Stimulated activated CD4-positive, alpha-beta T cell treated with anti-CD3 and anti-CD28 coated beads, Interleukin-12 subunit alpha, Interleukin-12 subunit beta, amount 100 ng/mL, for 24 hours (primary cell): ENCODE data around the gene PRLH.
A peak's percentile ranks its signal among the peaks of the same experiment; 100 is the strongest.
"Not testable (repeated sequence)": the region's sequence is repeated elsewhere in the genome, so short reads cannot be mapped to it uniquely, and the experiment has no call there.

Experiments
- DNase-seq, 2 experiments: peaks; one replicate each; pipeline ENCODE4 v3.0.0-alpha.2; 2020; ENCODE audit warnings: low read depth in 2 of 2

PRLH gene

GRCh38 chr2:237600205-237600846, 34.0 kb downstream of the PRLH start:
- no peak for DNase-seq

- no peak for DNase-seq
Observed at GRCh38 chr2:237601453-237602116, 35.2 kb downstream of the PRLH start.

- no peak for DNase-seq
Observed at GRCh38 chr2:237602409-237602808, 36.0 kb downstream of the PRLH start.

GRCh38 chr2:237603049-237603717, 36.8 kb downstream of the PRLH start:
- DNase-seq = no peak

- peak in 1 of 2 experiments; percentile 17 for DNase-seq
Observed at GRCh38 chr2:237603718-237604362, 37.5 kb downstream of the PRLH start.

- DNase-seq = no peak
Observed at GRCh38 chr2:237604391-237604790, 38.0 kb downstream of the PRLH start.

GRCh38 chr2:237604960-237605359, 38.6 kb downstream of the PRLH start:
- DNase-seq = no peak

GRCh38 chr2:237606522-237606921, 40.1 kb downstream of the PRLH start:
- not testable (repeated sequence) for DNase-seq

GRCh38 chr2:237612527-237613357, 46.4 kb downstream of the PRLH start:
- DNase-seq = no peak

- DNase-seq = no peak
Observed at GRCh38 chr2:237613679-237614078, 47.3 kb downstream of the PRLH start.

- DNase-seq = no peak
Observed at GRCh38 chr2:237614151-237614720, 47.9 kb downstream of the PRLH start.

- no peak for DNase-seq
Observed at GRCh38 chr2:237615631-237616249, 49.4 kb downstream of the PRLH start.

- DNase-seq = no peak
Observed at GRCh38 chr2:237616373-237616733, 50.0 kb downstream of the PRLH start.
